Transverse colon (tissue), 4 donors: ENCODE measurements around the gene LAMB4. TPM values are rescaled to one million over a fixed set of nuclear protein-coding genes. Genes with fewer than 3 reads are reported as not detected.

Source experiments
- DNase-seq: peaks from one replicate; pipeline ENCODE4 v3.0.0-alpha.2; 2019
- H3K27ac ChIP-seq, 4 donors: fragments of 200-600 bp; sonication (generic); 2 replicates each; pipeline ENCODE4 v1.5.1; 2016 to 2018; ENCODE audit warnings: inconsistent platforms in 4 of 4
- H3K27me3 ChIP-seq: fragments of 200-600 bp; sonication (generic); 2 replicates; pipeline ENCODE4 v1.5.1; 2017; ENCODE audit warnings: inconsistent platforms
- H3K36me3 ChIP-seq, 4 donors: fragments of 200-600 bp; sonication (generic); 2 replicates each; pipeline ENCODE4 v1.5.1; 2017 to 2019; ENCODE audit warnings: inconsistent platforms in 4 of 4
- H3K4me1 ChIP-seq, 4 donors: fragments of 200-600 bp; sonication (generic); 2 replicates each; pipeline ENCODE4 v1.5.1; 2017 to 2020; ENCODE audit warnings: inconsistent platforms in 4 of 4
- H3K4me3 ChIP-seq, 4 donors: fragments of 200-600 bp; sonication (generic); 1 replicate in 1 of 4; 2 replicates in 3 of 4; pipeline versions ENCODE4 v1.5.1 to v1.6.1; 2017 to 2019; ENCODE audit warnings: inconsistent platforms in 4 of 4
- H3K9me3 ChIP-seq, 2 donors: fragments of 200-600 bp; sonication (generic); 2 replicates each; pipeline ENCODE4 v1.5.1; 2017 to 2019; ENCODE audit warnings: inconsistent platforms in 2 of 2
- EP300 ChIP-seq: sonication (generic); formaldehyde crosslinking; IDR thresholded peaks from one replicate; pipeline ENCODE4 v1.6.1; 2017; ENCODE audit warnings: antibody characterized with exemption, low read depth
- POLR2A ChIP-seq: fragments of 450-650 bp; IDR thresholded peaks from one replicate; pipeline ENCODE4 v1.6.1; 2016; ENCODE audit warnings: antibody characterized with exemption, mild to moderate bottlenecking, moderate library complexity
- POLR2AphosphoS5 ChIP-seq, 3 donors: sonication (generic); formaldehyde crosslinking; IDR thresholded peaks; one replicate each; pipeline ENCODE4 v1.6.1; 2016; ENCODE audit warnings: antibody characterized with exemption in 3 of 3
- WGBS, 2 donors: methylation state at CpG; one replicate each; pipeline ENCODE4 v1.1.5; 2018; ENCODE audit warnings: low coverage in 1 of 2; 5-methylcytosine and 5-hydroxymethylcytosine counted together
- in situ Hi-C, 4 donors: fragments of 200-750 bp; cut with MboI; loops; one replicate each; pipeline versions ENCODE4 v1.15.0 to v1.15.1; 2017; ENCODE audit warnings: low sequenced_read_pairs in 3 of 4, low pct_ligation_motif_present in 1 of 4, low pct_unique_long_range_greater_than_20kb in 1 of 4
- intact Hi-C: fragments of 100-400 bp; cut with DNase I; formaldehyde crosslinking; loops from one replicate; pipeline ENCODE4 v1.15.1; 2023; ENCODE audit warnings: low total_unique reads
- total RNA-seq, 4 donors: library from RNA; depleted of rRNA; stranded (reverse); fragments of >200 nt; gene quantifications; one replicate each; pipeline ENCODE4 v1.1.0, GENCODE V29; 2016
- TF ChIP-seq, protein P1 (sequence below), 5 experiments: fragments of 200-600 bp in 3 of 5; fragments of 450-650 bp in 2 of 5; sonication (generic) in 3 of 5; IDR thresholded peaks; 1 replicate in 2 of 5; 2 replicates in 3 of 5; pipeline ENCODE4 v1.5.1; 2016 to 2017; ENCODE audit warnings: antibody characterized with exemption in 5 of 5, inconsistent platforms in 3 of 5, mild to moderate bottlenecking in 2 of 5, moderate library complexity in 1 of 5

The LAMB4 gene
- total RNA-seq, 4 donors from 2014 or later = not detected

DNA sequence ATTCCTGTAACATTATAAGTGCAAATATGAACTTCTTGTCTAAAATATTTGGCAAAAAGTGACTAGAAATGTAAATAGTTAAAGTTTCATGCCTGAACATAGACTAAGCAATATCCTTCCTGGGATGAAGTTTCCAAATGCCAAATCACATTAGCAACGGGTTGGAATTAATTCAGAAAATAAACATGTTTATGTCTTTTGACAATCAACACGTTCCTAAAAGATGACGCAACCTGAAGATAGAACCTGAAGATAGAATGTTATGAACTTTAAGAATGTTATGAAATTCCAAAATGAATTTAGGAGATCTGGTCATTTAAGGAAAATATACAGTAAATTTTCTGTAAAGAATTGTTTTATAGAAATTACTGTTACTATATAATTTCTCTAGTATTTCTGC, 9.2 kb downstream of the LAMB4 start:
- no peak overlapping the region for H3K4me3 ChIP-seq
- no peaks in the 10 kb centered on the region for H3K9me3 ChIP-seq
- no peaks in the 10 kb centered on the region for H3K36me3 ChIP-seq
- intact Hi-C loops = no loop called here
- H3K27me3 ChIP-seq = no peaks in the 10 kb centered on the region
- TF ChIP-seq EP300 (no peak), POLR2AphosphoS5 (IDR thresholded peaks at IDR 0.05) (no peak), POLR2A (no peak)
- TF ChIP-seq, protein P1, sequence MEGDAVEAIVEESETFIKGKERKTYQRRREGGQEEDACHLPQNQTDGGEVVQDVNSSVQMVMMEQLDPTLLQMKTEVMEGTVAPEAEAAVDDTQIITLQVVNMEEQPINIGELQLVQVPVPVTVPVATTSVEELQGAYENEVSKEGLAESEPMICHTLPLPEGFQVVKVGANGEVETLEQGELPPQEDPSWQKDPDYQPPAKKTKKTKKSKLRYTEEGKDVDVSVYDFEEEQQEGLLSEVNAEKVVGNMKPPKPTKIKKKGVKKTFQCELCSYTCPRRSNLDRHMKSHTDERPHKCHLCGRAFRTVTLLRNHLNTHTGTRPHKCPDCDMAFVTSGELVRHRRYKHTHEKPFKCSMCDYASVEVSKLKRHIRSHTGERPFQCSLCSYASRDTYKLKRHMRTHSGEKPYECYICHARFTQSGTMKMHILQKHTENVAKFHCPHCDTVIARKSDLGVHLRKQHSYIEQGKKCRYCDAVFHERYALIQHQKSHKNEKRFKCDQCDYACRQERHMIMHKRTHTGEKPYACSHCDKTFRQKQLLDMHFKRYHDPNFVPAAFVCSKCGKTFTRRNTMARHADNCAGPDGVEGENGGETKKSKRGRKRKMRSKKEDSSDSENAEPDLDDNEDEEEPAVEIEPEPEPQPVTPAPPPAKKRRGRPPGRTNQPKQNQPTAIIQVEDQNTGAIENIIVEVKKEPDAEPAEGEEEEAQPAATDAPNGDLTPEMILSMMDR (IDR thresholded peaks at IDR 0.05) = no peak
- H3K27ac ChIP-seq = no peak overlapping the region
- in situ Hi-C loops = no loop called here
- 59 to 77% methylated on average over 3 of the region's 3 CpGs for WGBS, 2 donors
- no peaks in the 10 kb centered on the region for H3K4me1 ChIP-seq
- DNase-seq = no peak

DNA sequence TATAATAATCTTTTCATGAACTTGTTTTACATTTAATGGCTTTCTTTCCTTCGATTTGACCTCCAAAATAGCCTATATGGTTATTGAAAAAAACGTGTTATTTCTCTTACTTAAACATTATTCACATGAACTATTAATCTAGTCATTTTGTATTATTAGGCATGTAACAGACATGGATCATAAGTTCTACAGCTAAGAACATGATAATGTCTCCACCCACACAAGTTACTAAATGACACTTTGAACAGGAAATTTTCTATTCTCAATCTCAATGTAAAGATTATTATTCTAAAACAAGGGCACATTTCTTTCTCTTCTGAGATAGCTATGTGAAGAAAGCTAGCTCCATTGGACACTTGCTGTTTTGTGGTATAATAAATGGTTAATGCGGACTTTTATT, 10.0 kb downstream of the LAMB4 start:
- WGBS, 2 donors = 71 to 83% methylated on average over 3 of the region's 3 CpGs
- intact Hi-C loops = no loop called here
- in situ Hi-C loops = no loop called here

DNA sequence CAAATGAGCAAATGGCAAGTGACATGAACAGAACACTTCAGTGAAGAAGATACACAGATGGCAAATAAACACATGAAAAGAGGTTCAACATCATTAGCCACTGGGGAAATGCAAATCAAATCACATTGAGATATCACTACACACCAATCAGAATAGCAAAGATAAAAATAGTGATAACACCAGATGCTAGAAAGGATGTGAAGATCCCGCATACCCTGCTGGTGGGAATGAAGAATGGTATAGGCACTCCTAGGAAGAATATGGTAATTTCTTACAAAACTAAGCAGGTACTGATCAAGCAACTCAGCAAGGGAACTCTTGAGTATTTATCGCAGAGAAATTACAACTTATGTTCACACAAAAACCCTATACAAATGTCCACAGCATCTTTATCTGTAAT, 11.2 kb downstream of the LAMB4 start:
- in situ Hi-C loops = no loop called here
- Histone ChIP-seq H3K4me3 (no peak overlapping the region), H3K27ac (no peak overlapping the region), H3K27me3 (no peaks in the 10 kb centered on the region), H3K9me3 (no peaks in the 10 kb centered on the region), H3K36me3 (no peaks in the 10 kb centered on the region), H3K4me1 (no peaks in the 10 kb centered on the region)
- 93 to 100% methylated on average over 2 of the region's 2 CpGs for WGBS, 2 donors
- TF ChIP-seq, protein P1 (IDR thresholded peaks at IDR 0.05) = no peak
- TF ChIP-seq POLR2AphosphoS5 (IDR thresholded peaks at IDR 0.05) = no peak
- TF ChIP-seq EP300 = no peak
- TF ChIP-seq POLR2A = no peak
- intact Hi-C loops = no loop called here
- DNase-seq = no peak

More for the DNA sequence above, 10.0 kb downstream of the LAMB4 start:
- H3K36me3 ChIP-seq = no peaks in the 10 kb centered on the region
- no peaks in the 10 kb centered on the region for H3K9me3 ChIP-seq
- H3K4me3 ChIP-seq = no peak overlapping the region
- H3K27me3 ChIP-seq = no peaks in the 10 kb centered on the region
- TF ChIP-seq, protein P1 (IDR thresholded peaks at IDR 0.05) = no peak
- no peak for TF ChIP-seq EP300
- TF ChIP-seq POLR2A = no peak
- no peak for TF ChIP-seq POLR2AphosphoS5 (IDR thresholded peaks at IDR 0.05)
- no peaks in the 10 kb centered on the region for H3K4me1 ChIP-seq
- no peak overlapping the region for H3K27ac ChIP-seq
- DNase-seq = no peak

DNA sequence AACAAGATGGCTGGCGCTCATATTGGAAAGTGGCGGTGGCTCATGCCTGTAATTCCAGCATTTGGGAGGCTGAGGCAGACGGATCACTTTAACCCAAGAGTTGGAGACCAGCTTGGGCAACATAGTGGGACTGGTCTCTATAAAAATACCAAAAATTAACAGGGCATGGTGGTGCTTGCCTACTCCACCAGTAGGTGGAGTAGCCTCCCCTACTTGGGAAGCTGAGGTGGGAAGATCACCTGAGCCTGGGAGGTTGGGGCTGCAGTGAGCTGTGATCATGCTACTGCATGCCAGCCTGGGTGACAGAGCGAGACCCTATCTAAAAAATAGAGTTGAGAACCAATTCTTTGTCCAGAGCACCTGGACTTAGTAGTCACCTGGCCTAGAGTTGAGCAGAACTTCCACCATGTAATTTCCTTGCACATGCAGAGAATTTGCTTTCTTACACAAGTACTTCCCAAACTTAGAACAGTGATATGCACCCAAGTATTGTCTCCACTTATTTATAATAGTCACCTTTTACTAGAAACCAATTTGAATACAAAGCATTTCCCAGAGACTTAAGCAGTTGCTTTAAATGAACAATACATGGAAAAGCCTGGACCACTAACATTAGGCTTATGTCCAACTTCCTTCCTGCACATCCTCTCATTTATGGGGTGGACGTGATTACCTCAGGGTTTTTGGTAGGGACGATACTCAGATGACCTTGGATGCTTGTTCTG, 15.9 kb downstream of the LAMB4 start:
- Histone ChIP-seq H3K4me1 (no peaks in the 10 kb centered on the region), H3K4me3 (no peak overlapping the region), H3K27me3 (no peaks in the 10 kb centered on the region), H3K36me3 (no peaks in the 10 kb centered on the region), H3K9me3 (no peaks in the 10 kb centered on the region), H3K27ac (no peak overlapping the region)
- WGBS, 2 donors = 83% methylated on average over 4 to 6 of the region's 6 CpGs
- DNase-seq = no peak
- intact Hi-C loops = no loop called here
- TF ChIP-seq, protein P1 (IDR thresholded peaks at IDR 0.05) = peak in 3 of 5 experiments; percentile 36 to 41 (median 37)
- no peak for TF ChIP-seq POLR2AphosphoS5 (IDR thresholded peaks at IDR 0.05)
- in situ Hi-C loops = no loop called here
